Muscle of back (tissue), 13 donors: ENCODE data around the gene SWT1. TPM values are rescaled to one million over a fixed set of nuclear protein-coding genes. Genes with fewer than 3 reads are reported as not detected.

ENCODE experiments used
- DNase-seq, 3 donors: peaks; one replicate each; pipeline versions ENCODE4 v3.0.0 to v3.0.0-alpha.2; 2013
- long read RNA-seq, 9 donors: transcript quantifications; one replicate each; lab custom pipeline, GENCODE V29; 2026
- polyA plus RNA-seq, 10 donors: library from polyadenylated mRNA; unstranded; fragments of 120-200 nt; gene quantifications; one replicate each; pipeline ENCODE4 v1.2.1, GENCODE V29; 2013; ENCODE audit not compliant: insufficient read length in 10 of 10

Gene SWT1
- polyA plus RNA-seq, result 1 to 10 TPM; 5.0 to 8.7 (median 6.7) TPM
- long read RNA-seq, donor 1, result 0 reads
- long read RNA-seq, donor 2, result 0 reads
- long read RNA-seq, donor 3, result 0 reads
- long read RNA-seq, donor 4, result 0 reads
- long read RNA-seq, donor 5, result 0 reads
- long read RNA-seq, donor 6, result 0 reads
- long read RNA-seq, donor 7, result 0 reads
- long read RNA-seq, donor 8, result 0 reads
- long read RNA-seq, donor 9, result 0 reads

- peak; percentile 100 for DNase-seq
These were observed at the start of gene SWT1, which contains the start of gene TRMT1L for GRCh38 chr1:185156854-185157598. TSS of gene SWT1 (plus strand) at chr1:185157167. CDS start at chr1:185160842, 3,675 bp downstream. TSS of gene TRMT1L (minus strand) at chr1:185156953. CDS start at chr1:185156712, 241 bp downstream.

- DNase-seq, result no peak
These were observed 48.6 kb upstream of the SWT1 start for GRCh38 chr1:185108321-185108720.

GRCh38 chr1:185110145-185110544 is 46.8 kb upstream of the SWT1 start:
- DNase-seq, result no peak

- DNase-seq, result no peak
These were observed 45.1 kb upstream of the SWT1 start for GRCh38 chr1:185111873-185112272.

- peak in 1 of 3 donors; percentile 14 for DNase-seq
These were observed 44.6 kb upstream of the SWT1 start for GRCh38 chr1:185112356-185112755.

- DNase-seq, result no peak
These were observed 27.3 kb upstream of the SWT1 start for GRCh38 chr1:185129708-185130107.

- DNase-seq, result no peak
These were observed 24.4 kb upstream of the SWT1 start for GRCh38 chr1:185132534-185132933.

GRCh38 chr1:185137896-185138545 is 18.9 kb upstream of the SWT1 start:
- no peak for DNase-seq

GRCh38 chr1:185139246-185139645 is 17.7 kb upstream of the SWT1 start:
- no peak for DNase-seq

- DNase-seq, result peak in 1 of 3 donors; percentile 17
These were observed 12.7 kb upstream of the SWT1 start for GRCh38 chr1:185144233-185144632.

- no peak for DNase-seq
These were observed 5.8 kb upstream of the SWT1 start for GRCh38 chr1:185151215-185151614.

- DNase-seq, result peak in 1 of 3 donors; percentile 11
These were observed 4.7 kb upstream of the SWT1 start for GRCh38 chr1:185152187-185152767.

- peak in 1 of 3 donors; percentile 7 for DNase-seq
These were observed 2.0 kb upstream of the SWT1 start for GRCh38 chr1:185154912-185155513.

GRCh38 chr1:185155600-185156287 is 1.2 kb upstream of the SWT1 start:
- DNase-seq, result peak in 1 of 3 donors; percentile 15

- peak in 2 of 3 donors; percentile 26 to 65 for DNase-seq
These were observed 596 bp upstream of the SWT1 start for GRCh38 chr1:185156288-185156853.

GRCh38 chr1:185157599-185158412 is 839 bp downstream of the SWT1 start:
- DNase-seq, result peak in 2 of 3 donors; percentile 11 to 70

- peak in 2 of 3 donors; percentile 16 to 22 for DNase-seq
These were observed 1.8 kb downstream of the SWT1 start for GRCh38 chr1:185158800-185159199.

GRCh38 chr1:185159966-185160365 is 3.0 kb downstream of the SWT1 start:
- DNase-seq, result no peak

- DNase-seq, result no peak
These were observed 5.5 kb downstream of the SWT1 start for GRCh38 chr1:185162491-185162890.

GRCh38 chr1:185166106-185166505 is 9.1 kb downstream of the SWT1 start:
- DNase-seq, result no peak
